Breast epithelium (tissue), 3 donors: ENCODE results near the gene UBE3B.

Source experiments
- CTCF ChIP-seq, 3 donors: fragments of 450-650 bp; IDR thresholded peaks; one replicate each; pipeline ENCODE4 v1.5.1; 2016 to 2017; ENCODE audit warnings: antibody characterized with exemption in 3 of 3, mild to moderate bottlenecking in 3 of 3, moderate library complexity in 3 of 3
- POLR2A ChIP-seq: fragments of 450-650 bp; IDR thresholded peaks from one replicate; pipeline ENCODE4 v1.6.1; 2016; ENCODE audit warnings: antibody characterized with exemption, mild to moderate bottlenecking, moderate library complexity
- POLR2AphosphoS5 ChIP-seq, 3 donors: sonication (generic); formaldehyde crosslinking; IDR thresholded peaks; one replicate each; pipeline ENCODE4 v1.6.1; 2017; ENCODE audit warnings: antibody characterized with exemption in 3 of 3

DNA sequence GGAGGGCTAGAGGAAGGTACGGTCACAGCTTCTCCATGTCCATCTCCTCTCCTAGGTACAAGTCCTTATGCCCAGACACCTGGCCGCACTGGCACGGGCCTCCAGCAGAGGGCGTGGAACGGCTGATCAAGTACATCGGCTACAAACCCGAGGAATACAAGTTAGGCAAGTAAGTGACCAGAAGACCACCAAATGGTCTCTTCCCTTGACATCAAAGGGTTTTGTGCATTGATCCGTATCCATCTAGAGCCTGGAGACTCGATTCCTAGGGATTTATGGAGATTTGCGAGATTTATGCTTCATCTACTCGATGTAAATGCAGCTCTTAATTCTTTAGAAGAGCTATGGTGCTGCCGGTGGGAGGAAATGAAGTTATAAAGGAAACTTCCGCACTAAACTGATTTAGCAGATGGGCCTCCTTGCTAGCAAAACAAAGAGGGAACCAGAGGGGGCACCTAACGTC, 44.6 kb upstream of the UBE3B start:
- peak; percentile 64 to 83 (median 74) for TF ChIP-seq CTCF (IDR thresholded peaks at IDR 0.05)
- no peak for TF ChIP-seq POLR2A
- no peak for TF ChIP-seq POLR2AphosphoS5 (IDR thresholded peaks at IDR 0.05)
